Liver (tissue), 2 donors: ENCODE measurements around the gene MEIOB.

ENCODE experiments used
- CTCF ChIP-seq: fragments of 150-350 bp; IDR thresholded peaks from 2 replicates; pipeline ENCODE4 v1.5.1; 2017; ENCODE audit warnings: improper control_type of control experiment, low read depth, low read length; ENCODE audit not compliant: missing input control
- TF ChIP-seq, protein P1 (sequence below): IDR thresholded peaks from 2 replicates; pipeline ENCODE4 v1.6.1; 2016; ENCODE audit warnings: antibody characterized with exemption
- donor health status: healthy.

GRCh38 chr16:1817276-1817589 lies 54.7 kb downstream of the MEIOB start:
- no peak for TF ChIP-seq CTCF
- TF ChIP-seq, protein P1, sequence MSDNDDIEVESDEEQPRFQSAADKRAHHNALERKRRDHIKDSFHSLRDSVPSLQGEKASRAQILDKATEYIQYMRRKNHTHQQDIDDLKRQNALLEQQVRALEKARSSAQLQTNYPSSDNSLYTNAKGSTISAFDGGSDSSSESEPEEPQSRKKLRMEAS: no peak
